Thyroid gland (tissue), 4 donors: ENCODE measurements around the gene LSS.

Source experiments
- POLR2A ChIP-seq, 2 donors: fragments of 450-650 bp; IDR thresholded peaks; one replicate each; pipeline ENCODE4 v1.6.1; 2017; ENCODE audit warnings: antibody characterized with exemption in 2 of 2, mild to moderate bottlenecking in 2 of 2, moderate library complexity in 1 of 2
- TF ChIP-seq, protein P1 (sequence below), 6 experiments: fragments of 200-600 bp in 3 of 6; fragments of 450-650 bp in 3 of 6; sonication (generic) in 3 of 6; IDR thresholded peaks; one replicate each; pipeline ENCODE4 v1.5.1; 2016 to 2019; ENCODE audit warnings: antibody characterized with exemption in 6 of 6, mild to moderate bottlenecking in 2 of 6, inconsistent platforms in 1 of 6, moderate library complexity in 1 of 6

DNA sequence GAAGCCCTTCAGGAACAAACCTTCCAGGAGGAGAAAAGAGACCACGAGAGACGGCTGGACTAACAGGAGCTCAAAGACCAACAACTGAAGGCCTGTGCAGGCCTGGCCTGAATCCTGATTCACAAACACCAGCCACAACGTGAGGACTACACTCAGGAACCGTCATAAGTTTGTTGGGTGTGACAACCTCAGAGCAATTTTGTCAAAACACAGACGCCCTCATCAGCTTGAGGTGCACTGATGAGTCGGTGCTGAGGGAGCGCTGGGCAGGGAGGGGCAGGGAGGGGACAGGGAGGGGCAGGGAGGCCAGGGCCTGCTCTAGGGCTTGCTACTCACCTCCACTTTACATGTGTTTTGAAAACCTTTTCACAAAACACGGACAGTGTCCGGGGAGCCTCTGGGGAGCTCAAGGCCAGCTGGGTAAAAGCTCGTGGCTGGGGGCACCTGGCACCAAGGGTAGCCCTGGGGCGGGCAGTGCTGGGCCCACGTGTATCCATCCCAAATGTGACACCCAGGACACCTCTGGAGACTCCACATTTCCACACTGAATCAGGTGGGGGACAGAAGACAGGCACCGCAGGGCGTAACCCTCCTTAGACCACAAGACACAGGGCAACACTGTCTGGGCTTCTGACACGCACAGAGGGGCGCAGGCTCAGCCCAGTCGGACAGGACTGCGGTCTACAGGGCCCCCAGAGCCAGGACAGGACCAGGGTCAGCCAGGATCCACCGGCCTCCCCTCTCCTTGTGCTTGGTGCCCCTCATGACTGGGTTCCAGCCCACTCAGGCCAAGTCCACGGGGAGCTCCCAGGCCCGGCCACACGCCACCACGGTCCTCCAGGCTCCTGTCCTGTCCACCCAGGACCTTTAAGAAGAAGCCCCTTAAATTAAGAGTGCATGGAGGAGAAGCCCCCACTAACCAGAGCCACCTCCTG is 16.5 kb downstream of the LSS start:
- no peak for TF ChIP-seq POLR2A (IDR thresholded peaks at IDR 0.05)
- TF ChIP-seq, protein P1, sequence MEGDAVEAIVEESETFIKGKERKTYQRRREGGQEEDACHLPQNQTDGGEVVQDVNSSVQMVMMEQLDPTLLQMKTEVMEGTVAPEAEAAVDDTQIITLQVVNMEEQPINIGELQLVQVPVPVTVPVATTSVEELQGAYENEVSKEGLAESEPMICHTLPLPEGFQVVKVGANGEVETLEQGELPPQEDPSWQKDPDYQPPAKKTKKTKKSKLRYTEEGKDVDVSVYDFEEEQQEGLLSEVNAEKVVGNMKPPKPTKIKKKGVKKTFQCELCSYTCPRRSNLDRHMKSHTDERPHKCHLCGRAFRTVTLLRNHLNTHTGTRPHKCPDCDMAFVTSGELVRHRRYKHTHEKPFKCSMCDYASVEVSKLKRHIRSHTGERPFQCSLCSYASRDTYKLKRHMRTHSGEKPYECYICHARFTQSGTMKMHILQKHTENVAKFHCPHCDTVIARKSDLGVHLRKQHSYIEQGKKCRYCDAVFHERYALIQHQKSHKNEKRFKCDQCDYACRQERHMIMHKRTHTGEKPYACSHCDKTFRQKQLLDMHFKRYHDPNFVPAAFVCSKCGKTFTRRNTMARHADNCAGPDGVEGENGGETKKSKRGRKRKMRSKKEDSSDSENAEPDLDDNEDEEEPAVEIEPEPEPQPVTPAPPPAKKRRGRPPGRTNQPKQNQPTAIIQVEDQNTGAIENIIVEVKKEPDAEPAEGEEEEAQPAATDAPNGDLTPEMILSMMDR (IDR thresholded peaks at IDR 0.05) = no peak
